HepG2 (cell line): ENCODE results near the gene MYL11.

Experiments
- CTCF ChIP-seq: sonication (generic); formaldehyde crosslinking; IDR thresholded peaks from 2 replicates; pipeline ENCODE4 v1.5.0; 2020; ENCODE audit warnings: mild to moderate bottlenecking, missing genetic modification reagents, moderate library complexity
- MED8 ChIP-seq: sonication (generic); formaldehyde crosslinking; IDR thresholded peaks from 2 replicates; pipeline ENCODE4 v1.8.1; 2023; ENCODE audit warnings: mild to moderate bottlenecking, missing genetic modification reagents; ENCODE audit not compliant: insufficient replicate concordance
- NCOA5 ChIP-seq: sonication (generic); formaldehyde crosslinking; IDR thresholded peaks from 2 replicates; pipeline ENCODE4 v1.4.0; 2020; ENCODE audit warnings: missing genetic modification reagents
- POLR2AphosphoS5 ChIP-seq: IDR thresholded peaks from 2 replicates; pipeline ENCODE4 v1.6.1; 2012; ENCODE audit warnings: low read depth, low read length
- U2AF2 ChIP-seq: fragments of 200-400 bp; formaldehyde crosslinking; IDR thresholded peaks from 2 replicates; pipeline ENCODE4 v1.6.1; 2017; ENCODE audit warnings: low read depth, mild to moderate bottlenecking, low read length
- YY1 ChIP-seq: IDR thresholded peaks from 2 replicates; pipeline ENCODE4 v1.6.1; 2011; ENCODE audit warnings: low read length, low read depth, moderate library complexity, mild to moderate bottlenecking; ENCODE audit not compliant: insufficient read depth, insufficient replicate concordance
- ZBTB33 ChIP-seq: sonication (generic); formaldehyde crosslinking; IDR thresholded peaks from 2 replicates; pipeline ENCODE4 v1.4.0; 2020; ENCODE audit warnings: missing genetic modification reagents
- ZFP36L2 ChIP-seq: sonication (generic); formaldehyde crosslinking; IDR thresholded peaks from 2 replicates; pipeline ENCODE4 v1.4.0; 2020; ENCODE audit warnings: missing genetic modification reagents
- ZNF24 ChIP-seq: fragments of 450-650 bp; IDR thresholded peaks from 2 replicates; pipeline ENCODE4 v1.6.1; 2017; ENCODE audit warnings: antibody characterized with exemption, mild to moderate bottlenecking
- ZSCAN20 ChIP-seq: sonication (generic); formaldehyde crosslinking; IDR thresholded peaks from 2 replicates; pipeline ENCODE4 v1.4.0; 2020; ENCODE audit warnings: missing genetic modification reagents, mild to moderate bottlenecking, borderline replicate concordance
- TF ChIP-seq, protein P1 (sequence below): sonication (generic); formaldehyde crosslinking; IDR thresholded peaks from 2 replicates; pipeline ENCODE4 v1.4.0; 2020; ENCODE audit warnings: mild to moderate bottlenecking, missing genetic modification reagents
- TF ChIP-seq, protein P2 (sequence below): sonication (generic); formaldehyde crosslinking; IDR thresholded peaks from 2 replicates; pipeline ENCODE4 v1.8.0; 2022; ENCODE audit warnings: mild to moderate bottlenecking, missing genetic modification reagents, moderate library complexity
- TF ChIP-seq, protein P3 (sequence below): IDR thresholded peaks from 2 replicates; pipeline ENCODE4 v1.6.1; 2012; ENCODE audit warnings: inconsistent platforms

DNA sequence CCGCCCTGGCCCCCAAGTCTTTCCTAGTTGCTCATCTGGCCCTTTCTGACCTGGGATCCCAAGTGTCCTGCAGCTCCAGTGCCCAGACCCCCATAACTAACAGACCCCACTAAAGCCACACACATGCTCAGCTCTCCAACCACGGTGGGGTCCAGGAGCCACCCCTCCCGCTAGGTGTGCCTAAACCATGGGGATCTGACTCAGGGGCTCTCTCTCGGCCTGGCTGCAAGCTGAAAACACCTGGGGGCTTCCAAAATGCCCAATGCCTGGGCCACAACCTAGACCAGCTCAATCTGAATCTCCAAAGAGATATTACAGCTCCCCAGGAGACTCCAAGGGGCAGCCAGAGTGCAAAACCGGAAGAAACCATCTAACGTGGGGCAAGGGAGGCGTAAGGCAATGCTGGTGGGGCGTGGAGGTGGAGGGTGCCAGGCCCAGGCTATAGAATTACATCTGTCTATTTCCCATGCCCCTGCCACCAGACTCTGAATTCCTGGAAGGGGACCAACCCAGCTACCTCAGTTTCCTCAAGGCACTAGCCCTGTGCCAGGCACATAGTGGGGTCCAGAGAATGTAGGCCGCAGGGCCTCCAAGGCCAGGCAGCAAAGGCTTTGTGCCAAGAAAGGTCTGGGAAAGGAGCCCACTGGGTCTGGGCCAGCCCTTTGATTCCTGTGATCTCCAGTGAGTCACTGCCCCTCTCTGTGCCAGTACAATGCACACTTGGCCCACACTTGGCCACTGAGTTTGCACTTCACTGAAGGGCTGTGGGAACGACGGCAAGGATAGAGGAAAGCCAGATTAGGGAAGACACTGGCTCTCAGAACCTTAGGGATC is 22.8 kb upstream of the MYL11 start:
- no peak for TF ChIP-seq CTCF (CRISPR knock-in tag)
- no peak for TF ChIP-seq ZSCAN20 (CRISPR knock-in tag)
- TF ChIP-seq, protein P1, sequence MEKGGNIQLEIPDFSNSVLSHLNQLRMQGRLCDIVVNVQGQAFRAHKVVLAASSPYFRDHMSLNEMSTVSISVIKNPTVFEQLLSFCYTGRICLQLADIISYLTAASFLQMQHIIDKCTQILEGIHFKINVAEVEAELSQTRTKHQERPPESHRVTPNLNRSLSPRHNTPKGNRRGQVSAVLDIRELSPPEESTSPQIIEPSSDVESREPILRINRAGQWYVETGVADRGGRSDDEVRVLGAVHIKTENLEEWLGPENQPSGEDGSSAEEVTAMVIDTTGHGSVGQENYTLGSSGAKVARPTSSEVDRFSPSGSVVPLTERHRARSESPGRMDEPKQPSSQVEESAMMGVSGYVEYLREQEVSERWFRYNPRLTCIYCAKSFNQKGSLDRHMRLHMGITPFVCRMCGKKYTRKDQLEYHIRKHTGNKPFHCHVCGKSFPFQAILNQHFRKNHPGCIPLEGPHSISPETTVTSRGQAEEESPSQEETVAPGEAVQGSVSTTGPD = no peak
- no peak for TF ChIP-seq U2AF2
- no peak for TF ChIP-seq ZBTB33 (CRISPR knock-in tag)
- TF ChIP-seq, protein P2, sequence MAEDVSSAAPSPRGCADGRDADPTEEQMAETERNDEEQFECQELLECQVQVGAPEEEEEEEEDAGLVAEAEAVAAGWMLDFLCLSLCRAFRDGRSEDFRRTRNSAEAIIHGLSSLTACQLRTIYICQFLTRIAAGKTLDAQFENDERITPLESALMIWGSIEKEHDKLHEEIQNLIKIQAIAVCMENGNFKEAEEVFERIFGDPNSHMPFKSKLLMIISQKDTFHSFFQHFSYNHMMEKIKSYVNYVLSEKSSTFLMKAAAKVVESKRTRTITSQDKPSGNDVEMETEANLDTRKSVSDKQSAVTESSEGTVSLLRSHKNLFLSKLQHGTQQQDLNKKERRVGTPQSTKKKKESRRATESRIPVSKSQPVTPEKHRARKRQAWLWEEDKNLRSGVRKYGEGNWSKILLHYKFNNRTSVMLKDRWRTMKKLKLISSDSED (CRISPR knock-in tag) = no peak
- no peak for TF ChIP-seq NCOA5 (CRISPR knock-in tag)
- no peak for TF ChIP-seq ZFP36L2 (CRISPR knock-in tag)
- TF ChIP-seq, protein P3, sequence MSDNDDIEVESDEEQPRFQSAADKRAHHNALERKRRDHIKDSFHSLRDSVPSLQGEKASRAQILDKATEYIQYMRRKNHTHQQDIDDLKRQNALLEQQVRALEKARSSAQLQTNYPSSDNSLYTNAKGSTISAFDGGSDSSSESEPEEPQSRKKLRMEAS = no peak; the same call in 1 of the 2 replicates
- no peak for TF ChIP-seq ZNF24
- no peak for TF ChIP-seq YY1
- TF ChIP-seq POLR2AphosphoS5 = 0 out of 2 replicates have a peak, but pooled peaks have one; percentile 9
- TF ChIP-seq MED8 (CRISPR knock-in tag) = no peak
